Measurements from ENCODE around the gene BCHE. TPM values are rescaled to one million over a fixed set of nuclear protein-coding genes. Genes with fewer than 3 reads are reported as not detected.

The BCHE gene
- total and polyA plus RNA-seq, 2 donors (not counting 1 experiment from before 2014, with no cell fraction given) = 5.8 to 34.7 TPM

GRCh38 chr3:165725296-165725695 lies 111.9 kb downstream of the BCHE start:
- Histone ChIP-seq H3K4me3 (replicated peaks in 1 of 4; ENCODE audit: control extremely low read depth in 1 of 4, insufficient read depth in 1 of 4, low read depth in 3 of 4, low read length in 4 of 4) (no peak overlapping the region), H3K4me2 (ENCODE audit: extremely low read depth, insufficient read depth, low read length) (no peak overlapping the region), H3K27ac (ENCODE audit: insufficient read depth, low read length) (no peak overlapping the region), H2AFZ (ENCODE audit: low read length) (no peak overlapping the region), H3K9ac (ENCODE audit: insufficient read depth, low read length) (no peak overlapping the region), H3K79me2 (ENCODE audit: control insufficient read depth, insufficient read depth, low read length) (no peaks in the 10 kb centered on the region), H3K4me1 (ENCODE audit: control insufficient read depth, extremely low read depth, insufficient read depth, low read length) (no peaks in the 10 kb centered on the region), H3K27me3 (ENCODE audit: control insufficient read depth, insufficient read depth, low read length) (no peaks in the 10 kb centered on the region), H3K9me3 (ENCODE audit: control insufficient read depth, insufficient read depth, low read depth, low read length) (no peaks in the 10 kb centered on the region), H4K20me1 (ENCODE audit: control insufficient read depth, extremely low read depth, insufficient read depth, low read length) (no peaks in the 10 kb centered on the region), H3K36me3 (ENCODE audit: control insufficient read depth, insufficient read depth, low read length) (no peaks in the 10 kb centered on the region)
- no peak for TF ChIP-seq EZH2 (IDR thresholded peaks at IDR 0.05; ENCODE audit: low read length, missing control alignments)
- TF ChIP-seq, protein P1, sequence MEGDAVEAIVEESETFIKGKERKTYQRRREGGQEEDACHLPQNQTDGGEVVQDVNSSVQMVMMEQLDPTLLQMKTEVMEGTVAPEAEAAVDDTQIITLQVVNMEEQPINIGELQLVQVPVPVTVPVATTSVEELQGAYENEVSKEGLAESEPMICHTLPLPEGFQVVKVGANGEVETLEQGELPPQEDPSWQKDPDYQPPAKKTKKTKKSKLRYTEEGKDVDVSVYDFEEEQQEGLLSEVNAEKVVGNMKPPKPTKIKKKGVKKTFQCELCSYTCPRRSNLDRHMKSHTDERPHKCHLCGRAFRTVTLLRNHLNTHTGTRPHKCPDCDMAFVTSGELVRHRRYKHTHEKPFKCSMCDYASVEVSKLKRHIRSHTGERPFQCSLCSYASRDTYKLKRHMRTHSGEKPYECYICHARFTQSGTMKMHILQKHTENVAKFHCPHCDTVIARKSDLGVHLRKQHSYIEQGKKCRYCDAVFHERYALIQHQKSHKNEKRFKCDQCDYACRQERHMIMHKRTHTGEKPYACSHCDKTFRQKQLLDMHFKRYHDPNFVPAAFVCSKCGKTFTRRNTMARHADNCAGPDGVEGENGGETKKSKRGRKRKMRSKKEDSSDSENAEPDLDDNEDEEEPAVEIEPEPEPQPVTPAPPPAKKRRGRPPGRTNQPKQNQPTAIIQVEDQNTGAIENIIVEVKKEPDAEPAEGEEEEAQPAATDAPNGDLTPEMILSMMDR (conservative IDR thresholded peaks at IDR 0.05 in 1 of 2, IDR thresholded peaks at IDR 0.05 in 1 of 2; ENCODE audit: low read depth in 1 of 2, low read length in 2 of 2) = no peak
- no peak for DNase-seq (ENCODE audit: low read depth in 2 of 2)

Data from fibroblast of lung (primary cell).